Thyroid gland (tissue), 4 donors: Measurements from ENCODE around the gene PSMD1.

Source experiments
- CTCF ChIP-seq, 6 experiments: fragments of 200-600 bp in 3 of 6; fragments of 450-650 bp in 3 of 6; sonication (generic) in 3 of 6; IDR thresholded peaks; one replicate each; pipeline ENCODE4 v1.5.1; 2016 to 2019; ENCODE audit warnings: antibody characterized with exemption in 6 of 6, mild to moderate bottlenecking in 2 of 6, inconsistent platforms in 1 of 6, moderate library complexity in 1 of 6
- POLR2A ChIP-seq, 2 donors: fragments of 450-650 bp; IDR thresholded peaks; one replicate each; pipeline ENCODE4 v1.6.1; 2017; ENCODE audit warnings: antibody characterized with exemption in 2 of 2, mild to moderate bottlenecking in 2 of 2, moderate library complexity in 1 of 2

GRCh38 chr2:231211486-231211885 is 154.8 kb downstream of the PSMD1 start:
- TF ChIP-seq CTCF (IDR thresholded peaks at IDR 0.05) = no peak
- no peak for TF ChIP-seq POLR2A (IDR thresholded peaks at IDR 0.05)
